Measurements from ENCODE around the gene NELFCD. TPM values are rescaled to one million over a fixed set of nuclear protein-coding genes. Genes with fewer than 3 reads are reported as not detected.

NELFCD gene
- total and polyA plus RNA-seq, 10 of the 15 experiments (the other 5 are each of a cell fraction or from before 2014, with no cell fraction given): 8.9 to 109 (median 82.9) TPM

DNA sequence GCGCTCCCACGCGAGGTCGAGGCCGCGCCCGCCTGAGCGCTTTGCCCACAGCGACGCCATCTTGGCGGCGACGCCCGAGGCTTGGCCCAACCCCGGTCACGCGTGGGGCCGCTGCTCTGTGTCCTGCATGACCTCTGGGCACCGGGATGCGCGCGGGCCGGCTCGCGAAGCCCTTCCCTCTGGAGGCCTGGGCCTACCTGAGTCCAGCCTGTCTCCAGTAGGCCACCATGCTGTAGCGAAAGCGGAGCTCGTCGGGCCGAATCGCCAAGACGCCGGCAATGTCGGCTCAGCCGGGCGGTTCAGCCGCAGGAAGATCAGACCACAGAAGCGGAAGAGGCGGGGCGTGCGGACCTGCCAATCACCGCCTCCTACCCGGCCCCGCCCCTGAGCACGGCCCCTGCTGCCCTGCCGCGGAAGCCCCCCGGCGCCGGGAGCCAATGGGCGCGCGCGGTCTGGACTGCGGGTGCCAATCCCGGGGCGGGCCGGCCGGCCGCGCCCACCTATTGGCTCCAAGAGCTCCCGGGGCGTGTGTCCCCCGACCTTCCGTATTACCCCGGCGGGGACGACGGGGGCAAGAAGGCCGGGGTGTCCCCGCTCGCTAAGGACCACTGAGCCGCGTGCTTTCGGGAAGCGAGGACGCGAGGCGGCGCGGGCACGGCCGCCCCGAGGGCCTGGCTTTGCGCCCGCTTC lies 51.1 kb downstream of the NELFCD start, which contains the start of gene ATP5F1E (continued):
- TF ChIP-seq PAX8 (IDR thresholded peaks at IDR 0.05): no peak
- peak; percentile 19 for TF ChIP-seq SIX5 (IDR thresholded peaks at IDR 0.05; ENCODE audit: low read depth, low read length, severe bottlenecking)
- no peak for TF ChIP-seq ZZZ3 (IDR thresholded peaks at IDR 0.05; ENCODE audit: control insufficient read depth, insufficient read length, low read depth)
- no peak for TF ChIP-seq SKIL (IDR thresholded peaks at IDR 0.05; ENCODE audit: low read depth, poor library complexity, severe bottlenecking)
- TF ChIP-seq POLR2AphosphoS2 (IDR thresholded peaks at IDR 0.05; ENCODE audit: low read depth, low read length): peak; percentile 80; the same call in 1 of the 2 replicates
- TF ChIP-seq KAT2A (conservative IDR thresholded peaks at IDR 0.05; ENCODE audit: control insufficient read depth, low read depth, low read length): no peak
- TF ChIP-seq YBX1 (IDR thresholded peaks at IDR 0.05): no peak
- peak; percentile 96 for TF ChIP-seq DPF2 (IDR thresholded peaks at IDR 0.05)
- TF ChIP-seq MYB (IDR thresholded peaks at IDR 0.05; ENCODE audit: borderline replicate concordance, low read depth, low read length): no peak
- TF ChIP-seq MTA2 (IDR thresholded peaks at IDR 0.05; ENCODE audit: low read depth): no peak
- no peak for TF ChIP-seq ZSCAN29 (IDR thresholded peaks at IDR 0.05)
- no peak for TF ChIP-seq BRCA1 (IDR thresholded peaks at IDR 0.05; ENCODE audit: low read depth, low read length)
- TF ChIP-seq CBX5 (IDR thresholded peaks at IDR 0.05; ENCODE audit: low read depth): no peak
- peak; percentile 80 for TF ChIP-seq IKZF1 (conservative IDR thresholded peaks at IDR 0.05)
- peak; percentile 65; the same call in 1 of the 2 replicates for TF ChIP-seq MLLT1 (IDR thresholded peaks at IDR 0.05)
- no peak for TF ChIP-seq TARDBP (IDR thresholded peaks at IDR 0.05; ENCODE audit: borderline replicate concordance)
- peak; percentile 85 for TF ChIP-seq ZBTB4 (CRISPR knock-in tag; IDR thresholded peaks at IDR 0.05)
- peak; percentile 63 to 91 for TF ChIP-seq BHLHE40 (IDR thresholded peaks at IDR 0.05; ENCODE audit: borderline replicate concordance in 1 of 2, low read depth in 2 of 2, low read length in 1 of 2)
- TF ChIP-seq, protein P1, sequence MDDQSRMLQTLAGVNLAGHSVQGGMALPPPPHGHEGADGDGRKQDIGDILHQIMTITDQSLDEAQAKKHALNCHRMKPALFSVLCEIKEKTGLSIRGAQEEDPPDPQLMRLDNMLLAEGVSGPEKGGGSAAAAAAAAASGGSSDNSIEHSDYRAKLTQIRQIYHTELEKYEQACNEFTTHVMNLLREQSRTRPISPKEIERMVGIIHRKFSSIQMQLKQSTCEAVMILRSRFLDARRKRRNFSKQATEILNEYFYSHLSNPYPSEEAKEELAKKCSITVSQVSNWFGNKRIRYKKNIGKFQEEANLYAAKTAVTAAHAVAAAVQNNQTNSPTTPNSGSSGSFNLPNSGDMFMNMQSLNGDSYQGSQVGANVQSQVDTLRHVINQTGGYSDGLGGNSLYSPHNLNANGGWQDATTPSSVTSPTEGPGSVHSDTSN (IDR thresholded peaks at IDR 0.05; ENCODE audit: insufficient replicate concordance, low read depth, low read length): peak; percentile 94
- TF ChIP-seq SREBF1 (IDR thresholded peaks at IDR 0.05; ENCODE audit: low read length): no peak
- TF ChIP-seq MXI1 (IDR thresholded peaks at IDR 0.05; ENCODE audit: low read depth, low read length): peak; percentile 36
- TF ChIP-seq RAD51 (IDR thresholded peaks at IDR 0.05): no peak
- TF ChIP-seq TCF3 (IDR thresholded peaks at IDR 0.05; ENCODE audit: borderline replicate concordance, insufficient read depth, low read depth, low read length): no peak
